Endodermal cell (in vitro differentiated cells): Measurements from ENCODE around the gene ROS1. TPM values are rescaled to one million over a fixed set of nuclear protein-coding genes. Genes with fewer than 3 reads are reported as not detected.
"Not testable (repeated sequence)": the region's sequence is repeated elsewhere in the genome, so short reads cannot be mapped to it uniquely, and the experiment has no call there.

Source experiments
- DNase-seq: peaks from one replicate; pipeline ENCODE4 v3.0.0-alpha.2; 2017
- H3K27ac ChIP-seq: 2 replicates; pipeline ENCODE4 v1.5.1; 2013; ENCODE audit warnings: mild to moderate bottlenecking, low read depth, low read length, moderate library complexity
- H3K27me3 ChIP-seq: 2 replicates; pipeline ENCODE4 v1.6.1; 2013; ENCODE audit warnings: mild to moderate bottlenecking, low read length, moderate library complexity; ENCODE audit not compliant: insufficient read depth, control insufficient read depth, poor library complexity, severe bottlenecking
- H3K36me3 ChIP-seq: 2 replicates; pipeline ENCODE4 v1.7.0; 2013; ENCODE audit warnings: mild to moderate bottlenecking, low read length, moderate library complexity; ENCODE audit not compliant: control insufficient read depth, insufficient read depth
- H3K4me1 ChIP-seq: one replicate; pipeline ENCODE4 v1.7.0; 2013; ENCODE audit warnings: low read length; ENCODE audit not compliant: control insufficient read depth, insufficient read depth
- H3K4me3 ChIP-seq: 2 replicates; pipeline ENCODE4 v1.5.1; 2013; ENCODE audit warnings: mild to moderate bottlenecking, low read length, moderate library complexity
- H3K9ac ChIP-seq: 2 replicates; pipeline ENCODE4 v1.6.1; 2013; ENCODE audit warnings: mild to moderate bottlenecking, low read length, moderate library complexity; ENCODE audit not compliant: poor library complexity, severe bottlenecking; ENCODE audit errors: extremely low read depth
- H3K9me3 ChIP-seq: 2 replicates; pipeline ENCODE4 v1.6.1; 2013; ENCODE audit warnings: mild to moderate bottlenecking, low read length, moderate library complexity; ENCODE audit not compliant: control insufficient read depth
- H3K27ac Mint-ChIP-seq: 2 replicates; pipeline ENCODE4 v1.8.0; 2020; ENCODE audit warnings: mixed read lengths
- H3K27me3 Mint-ChIP-seq: 2 replicates; pipeline ENCODE4 v1.8.0; 2021; ENCODE audit warnings: mild to moderate bottlenecking, mixed read lengths; ENCODE audit not compliant: insufficient read depth
- H3K36me3 Mint-ChIP-seq: 2 replicates; pipeline ENCODE4 v1.8.0; 2020; ENCODE audit warnings: low read depth, mixed read lengths
- H3K4me1 Mint-ChIP-seq: 2 replicates; pipeline ENCODE4 v1.8.0; 2020; ENCODE audit warnings: mixed read lengths
- H3K4me3 Mint-ChIP-seq: 2 replicates; pipeline ENCODE4 v1.8.0; 2020; ENCODE audit warnings: mild to moderate bottlenecking, moderate library complexity, mixed read lengths
- H3K9me3 Mint-ChIP-seq: 2 replicates; pipeline ENCODE4 v1.8.0; 2020; ENCODE audit warnings: mild to moderate bottlenecking, mixed read lengths
- WGBS, 2 experiments: methylation state at CpG; one replicate each; pipeline versions ENCODE4 v1.1.5 to v1.1.7; 2013; ENCODE audit warnings: missing lambda C conversion rate in 2 of 2, mixed read lengths in 1 of 2; ENCODE audit not compliant: insufficient coverage in 1 of 2, insufficient read length in 1 of 2; 5-methylcytosine and 5-hydroxymethylcytosine counted together
- total RNA-seq, 2 donors: library from RNA; stranded (reverse); fragmentation: NEBNext Ultra II Directional in 1 of 2; extraction: Animal tissue kit (Norgen Biotek cat#: 25700) in 1 of 2; gene quantifications; 2 replicates in 1 of 2; 3 replicates in 1 of 2; pipeline ENCODE4 v1.2.1, GENCODE V29; 2021
- TF ChIP-seq, protein P1 (sequence below): fragments of 200-600 bp; sonication (generic); conservative IDR thresholded peaks from 2 replicates; pipeline ENCODE4 v1.5.0; 2021; ENCODE audit warnings: antibody characterized with exemption, mild to moderate bottlenecking

The ROS1 gene
- total RNA-seq, 2 donors from 2014 or later: not detected

DNA sequence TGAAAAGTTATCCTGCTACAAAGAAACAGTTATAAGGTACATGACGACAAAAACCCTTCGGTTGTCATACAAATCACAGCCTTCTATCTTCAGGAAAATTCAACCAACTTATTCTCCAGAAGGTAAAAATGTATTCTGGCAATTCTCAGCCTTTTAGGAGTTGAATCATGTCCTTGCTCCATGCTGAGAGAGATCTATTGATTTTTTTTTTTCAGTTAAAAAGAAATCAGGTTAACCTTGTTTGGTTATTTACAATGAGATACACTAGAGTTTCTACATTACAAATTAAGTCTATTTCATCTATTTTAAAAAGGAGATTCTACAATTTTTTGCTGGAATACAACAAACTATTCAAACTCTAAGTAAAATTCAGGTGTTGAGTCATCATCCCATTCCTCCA is 45.4 kb downstream of the ROS1 start:
- no peaks in the 10 kb centered on the region for H3K36me3 Mint-ChIP-seq
- 89% methylated on average over 2 of the region's 2 CpGs; no CpG with 5 or more reads in 1 of the 2 experiments for WGBS, 2 experiments
- no peaks in the 10 kb centered on the region for H3K4me1 Mint-ChIP-seq
- TF ChIP-seq, protein P1, sequence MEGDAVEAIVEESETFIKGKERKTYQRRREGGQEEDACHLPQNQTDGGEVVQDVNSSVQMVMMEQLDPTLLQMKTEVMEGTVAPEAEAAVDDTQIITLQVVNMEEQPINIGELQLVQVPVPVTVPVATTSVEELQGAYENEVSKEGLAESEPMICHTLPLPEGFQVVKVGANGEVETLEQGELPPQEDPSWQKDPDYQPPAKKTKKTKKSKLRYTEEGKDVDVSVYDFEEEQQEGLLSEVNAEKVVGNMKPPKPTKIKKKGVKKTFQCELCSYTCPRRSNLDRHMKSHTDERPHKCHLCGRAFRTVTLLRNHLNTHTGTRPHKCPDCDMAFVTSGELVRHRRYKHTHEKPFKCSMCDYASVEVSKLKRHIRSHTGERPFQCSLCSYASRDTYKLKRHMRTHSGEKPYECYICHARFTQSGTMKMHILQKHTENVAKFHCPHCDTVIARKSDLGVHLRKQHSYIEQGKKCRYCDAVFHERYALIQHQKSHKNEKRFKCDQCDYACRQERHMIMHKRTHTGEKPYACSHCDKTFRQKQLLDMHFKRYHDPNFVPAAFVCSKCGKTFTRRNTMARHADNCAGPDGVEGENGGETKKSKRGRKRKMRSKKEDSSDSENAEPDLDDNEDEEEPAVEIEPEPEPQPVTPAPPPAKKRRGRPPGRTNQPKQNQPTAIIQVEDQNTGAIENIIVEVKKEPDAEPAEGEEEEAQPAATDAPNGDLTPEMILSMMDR: no peak
- no peaks in the 10 kb centered on the region for H3K9me3 ChIP-seq
- no peaks in the 10 kb centered on the region for H3K36me3 ChIP-seq
- H3K27me3 ChIP-seq: peaks cover 10% of the 10 kb centered on the region
- H3K27ac ChIP-seq: no peak overlapping the region
- no peak overlapping the region for H3K27ac Mint-ChIP-seq
- no peak overlapping the region for H3K4me3 ChIP-seq
- H3K9ac ChIP-seq: no peak overlapping the region
- no peaks in the 10 kb centered on the region for H3K4me1 ChIP-seq
- no peak overlapping the region for H3K4me3 Mint-ChIP-seq
- H3K27me3 Mint-ChIP-seq: no peaks in the 10 kb centered on the region
- no peak for DNase-seq
- H3K9me3 Mint-ChIP-seq: no peaks in the 10 kb centered on the region

DNA sequence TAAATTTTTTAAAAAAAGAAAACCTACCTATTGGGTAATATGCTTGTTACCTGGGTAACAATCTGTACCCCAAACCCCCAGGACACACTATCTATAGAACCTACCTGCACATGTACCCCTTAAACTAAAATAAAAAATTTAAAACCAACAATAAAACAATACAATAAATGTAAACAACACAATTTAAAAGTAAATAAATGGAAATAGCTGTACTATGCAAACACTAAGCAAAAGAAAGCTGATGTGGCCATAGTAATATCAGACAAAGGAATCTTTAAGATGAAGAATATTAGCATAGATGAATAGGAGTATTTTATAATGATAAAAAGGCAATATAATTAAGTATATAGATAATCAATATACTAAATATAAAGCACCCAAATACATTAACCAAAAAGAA is 50.3 kb downstream of the ROS1 start:
- H3K9me3 Mint-ChIP-seq: peaks cover 14% of the 10 kb centered on the region

DNA sequence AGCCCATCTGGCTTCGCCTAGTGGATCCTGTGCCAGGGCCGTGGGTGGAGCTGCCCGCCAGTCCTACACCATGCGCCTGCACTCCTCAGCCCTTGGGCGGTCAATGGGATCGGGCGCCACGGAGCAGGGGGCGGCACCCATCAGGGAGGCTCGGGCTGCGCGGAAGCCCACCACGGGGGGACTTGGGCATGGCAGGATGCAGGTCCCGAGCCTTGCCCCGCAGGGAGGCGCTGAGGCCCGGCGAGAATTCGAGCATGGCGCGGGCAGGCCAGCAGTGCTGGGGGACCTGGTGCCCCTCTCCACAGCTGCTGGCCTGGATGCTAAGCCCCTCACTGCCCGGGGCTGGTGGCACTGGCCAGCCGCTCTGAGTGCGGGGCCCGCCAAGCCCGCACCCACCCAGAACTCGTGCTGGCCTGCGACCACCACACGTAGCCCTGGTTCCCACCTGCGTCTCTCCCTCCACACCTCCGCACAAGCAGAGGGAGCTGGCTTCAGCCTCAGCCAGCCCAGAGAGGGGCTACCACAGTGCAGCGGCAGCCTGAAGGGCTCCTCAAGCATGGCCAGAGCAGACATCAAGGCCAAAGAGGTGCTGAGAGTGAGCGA is 52.4 kb downstream of the ROS1 start:
- H3K27me3 ChIP-seq: no peaks in the 10 kb centered on the region
- Mint-ChIP-seq H3K4me3 (no peak overlapping the region), H3K4me1 (no peaks in the 10 kb centered on the region), H3K36me3 (no peaks in the 10 kb centered on the region), H3K9me3 (peaks cover 14% of the 10 kb centered on the region), H3K27me3 (peaks cover 3% of the 10 kb centered on the region), H3K27ac (no peak overlapping the region)
- H3K36me3 ChIP-seq: no peaks in the 10 kb centered on the region
- H3K9ac ChIP-seq: no peak overlapping the region
- no peak overlapping the region for H3K4me3 ChIP-seq
- H3K27ac ChIP-seq: no peak overlapping the region
- H3K4me1 ChIP-seq: no peaks in the 10 kb centered on the region
- 95% methylated on average over 14 to 33 of the region's 33 CpGs for WGBS, 2 experiments
- TF ChIP-seq, protein P1: no peak
- H3K9me3 ChIP-seq: no peaks in the 10 kb centered on the region
- no peak for DNase-seq

More for the DNA sequence above, 50.3 kb downstream of the ROS1 start:
- no peaks in the 10 kb centered on the region for H3K36me3 ChIP-seq
- Mint-ChIP-seq H3K36me3 (no peaks in the 10 kb centered on the region), H3K27me3 (peaks cover 3% of the 10 kb centered on the region), H3K4me3 (no peak overlapping the region), H3K4me1 (no peaks in the 10 kb centered on the region), H3K27ac (no peak overlapping the region)
- H3K9ac ChIP-seq: no peak overlapping the region
- TF ChIP-seq, protein P1: no peak
- DNase-seq: no peak
- H3K4me3 ChIP-seq: no peak overlapping the region
- H3K9me3 ChIP-seq: no peaks in the 10 kb centered on the region
- peaks cover 5% of the 10 kb centered on the region for H3K27me3 ChIP-seq
- H3K4me1 ChIP-seq: no peaks in the 10 kb centered on the region
- H3K27ac ChIP-seq: no peak overlapping the region

DNA sequence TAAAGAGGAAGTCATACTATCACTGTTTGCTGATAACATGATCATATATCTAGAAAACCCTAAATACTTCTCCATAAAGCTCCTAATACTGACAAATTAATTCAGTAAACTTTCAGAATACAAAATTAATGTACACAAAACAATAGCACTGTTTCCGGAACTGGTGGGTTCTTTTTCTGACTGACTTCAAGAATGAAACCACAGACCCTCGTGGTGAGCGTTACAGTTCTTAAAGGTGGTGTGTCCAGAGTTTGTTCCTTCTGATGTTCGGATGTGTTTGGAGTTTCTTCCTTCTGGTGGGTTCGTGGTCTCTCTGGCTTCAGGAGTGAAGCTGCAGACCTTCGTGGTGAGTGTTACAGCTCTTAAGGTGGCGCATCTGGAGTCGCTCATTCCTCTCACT is 53.5 kb downstream of the ROS1 start:
- H3K27ac ChIP-seq, H3K4me1 Mint-ChIP-seq, H3K9ac ChIP-seq, H3K9me3 ChIP-seq, DNase-seq, H3K27ac Mint-ChIP-seq, H3K27me3 ChIP-seq, H3K4me3 ChIP-seq, H3K36me3 Mint-ChIP-seq, H3K36me3 ChIP-seq, H3K27me3 Mint-ChIP-seq, H3K4me3 Mint-ChIP-seq, H3K4me1 ChIP-seq: not testable (repeated sequence)
- peaks cover 14% of the 10 kb centered on the region for H3K9me3 Mint-ChIP-seq
- WGBS, 2 experiments: 95 to 98% methylated on average over 7 to 8 of the region's 8 CpGs
